Glomerular endothelial cell (primary cell): ENCODE measurements around the gene FOXP1. TPM values are rescaled to one million over a fixed set of nuclear protein-coding genes. Genes with fewer than 3 reads are reported as not detected.
A peak's percentile ranks its signal among the peaks of the same experiment; 100 is the strongest.
"Not testable (repeated sequence)": the region's sequence is repeated elsewhere in the genome, so short reads cannot be mapped to it uniquely, and the experiment has no call there.

Source experiments
- DNase-seq: peaks from one replicate; pipeline ENCODE4 v3.0.0-alpha.2; 2011; ENCODE audit warnings: low read depth, low spot score; ENCODE audit errors: extremely low read depth
- total RNA-seq: library from RNA; depleted of rRNA; stranded (reverse); fragments of >200 nt; gene quantifications from 2 replicates; pipeline ENCODE4 v1.2.3, GENCODE V29; 2015

FOXP1 gene
- total RNA-seq, 1 donor from 2014 or later, result 54.8 TPM

DNA sequence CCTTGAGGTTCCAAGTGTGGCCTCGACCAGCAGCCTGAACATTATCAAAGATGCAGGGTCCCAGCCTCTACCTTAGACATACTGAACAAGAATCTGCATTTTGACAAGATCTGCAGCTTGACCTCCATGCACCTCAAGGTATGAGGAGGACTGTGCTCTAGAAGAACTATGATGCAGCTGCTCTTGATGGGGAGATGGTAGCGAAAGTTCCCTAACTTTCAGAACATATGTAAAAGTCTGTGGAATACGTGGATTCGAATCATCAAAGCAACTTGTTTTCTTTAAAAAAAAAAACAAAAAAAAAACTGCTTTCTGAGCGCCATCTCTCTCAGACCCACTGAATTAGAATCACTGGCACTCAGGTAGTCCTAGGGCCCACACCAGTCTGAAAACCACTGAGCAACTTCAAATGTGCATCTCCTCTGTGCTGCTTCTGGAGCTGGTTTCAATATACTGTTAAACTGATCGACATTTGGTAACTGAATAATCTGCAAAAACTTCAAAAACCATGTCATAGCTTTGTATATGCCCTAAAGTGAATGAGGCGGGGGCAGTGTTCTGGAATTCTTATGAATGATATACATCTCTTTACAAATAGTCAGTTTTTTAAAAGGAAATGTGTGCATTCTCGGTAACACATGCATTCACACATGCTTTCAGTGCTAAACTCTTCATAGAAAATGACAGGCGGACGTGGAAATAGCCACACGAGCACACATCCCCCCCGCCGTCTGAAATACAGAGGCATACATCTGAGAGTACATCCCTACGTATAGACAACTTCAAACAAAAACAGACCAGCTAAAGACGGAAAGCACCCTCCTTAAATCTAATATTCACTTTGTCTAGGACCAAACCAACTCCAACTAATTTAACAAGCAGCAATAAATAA is 128.8 kb downstream of the FOXP1 start:
- no peak for DNase-seq

DNA sequence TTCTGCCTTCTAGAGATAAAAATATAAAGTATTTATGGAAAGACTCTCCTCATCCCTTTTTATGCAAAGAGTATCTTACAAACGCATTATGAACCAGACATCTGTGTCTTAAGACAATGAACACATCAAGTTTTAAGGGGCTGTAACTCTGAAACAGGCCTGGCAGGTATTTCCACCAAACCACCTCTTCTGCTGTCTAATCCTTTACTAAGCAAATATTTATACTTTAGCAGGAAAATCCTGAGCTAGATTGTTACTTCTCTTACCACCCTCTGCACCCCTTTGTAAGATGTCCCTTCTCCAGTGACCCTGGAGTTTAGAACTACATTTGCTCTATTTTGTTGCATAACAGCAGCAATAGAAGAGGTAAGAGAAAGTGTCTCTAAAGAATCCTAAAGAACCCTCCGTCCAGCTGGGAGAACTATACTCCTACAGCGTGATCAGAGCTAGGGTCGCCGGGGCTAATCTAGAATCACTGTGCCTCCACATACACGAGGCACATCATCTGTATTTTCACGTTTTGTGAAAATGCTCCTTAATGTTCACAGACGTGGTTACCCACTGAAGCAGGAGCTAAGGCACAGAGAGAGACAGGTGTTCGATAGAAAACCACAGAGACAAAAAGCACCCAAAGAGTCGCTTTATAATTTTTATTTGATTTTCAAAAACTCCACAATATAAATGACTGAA is 129.6 kb downstream of the FOXP1 start:
- no peak for DNase-seq

- no peak for DNase-seq
Measured at GRCh38 chr3:71453319-71453718, 130.2 kb downstream of the FOXP1 start.

DNA sequence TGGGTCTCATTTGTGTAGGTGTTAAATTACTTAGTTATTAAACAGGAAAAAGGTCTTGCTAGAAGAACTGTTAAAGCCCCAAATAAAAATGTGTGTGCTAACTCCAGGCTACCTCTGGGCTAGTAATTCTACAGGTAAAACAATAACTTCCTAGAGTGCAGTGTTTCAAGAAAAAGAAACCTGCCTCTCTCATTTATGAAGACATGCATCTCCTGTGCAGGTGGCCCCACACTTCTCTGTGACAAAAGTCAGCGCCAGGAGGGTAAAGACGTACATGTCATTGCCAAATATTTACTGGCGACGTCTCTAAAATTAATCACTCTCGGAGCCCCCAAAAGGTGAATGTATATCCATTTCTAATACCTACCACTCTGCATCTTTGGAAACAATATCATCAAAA is 131.7 kb downstream of the FOXP1 start:
- no peak for DNase-seq

- no peak for DNase-seq
Measured at GRCh38 chr3:71451060-71451459, 132.5 kb downstream of the FOXP1 start.

DNA sequence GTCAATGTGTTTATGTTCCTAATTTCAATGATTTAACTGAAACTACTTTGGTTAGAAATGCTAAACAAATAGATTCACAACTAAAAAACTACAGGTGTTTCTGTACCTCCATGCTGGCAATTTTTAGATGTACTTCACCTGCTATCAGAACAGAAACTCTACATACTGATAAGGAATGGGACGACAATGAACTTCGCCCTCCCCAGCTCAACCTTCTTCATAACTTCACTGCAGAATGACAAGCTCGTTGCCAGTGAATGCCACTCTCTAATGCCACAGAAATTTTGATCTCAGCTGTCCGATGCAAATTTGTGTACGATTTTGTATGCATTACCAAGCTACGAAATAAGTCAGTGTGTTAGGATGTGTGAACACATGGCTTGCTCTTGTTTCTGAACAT is 133.4 kb downstream of the FOXP1 start:
- no peak for DNase-seq

- no peak for DNase-seq
Measured at GRCh38 chr3:71447803-71448202, 135.7 kb downstream of the FOXP1 start.

- no peak for DNase-seq
Measured at GRCh38 chr3:71447197-71447596, 136.3 kb downstream of the FOXP1 start.

DNA sequence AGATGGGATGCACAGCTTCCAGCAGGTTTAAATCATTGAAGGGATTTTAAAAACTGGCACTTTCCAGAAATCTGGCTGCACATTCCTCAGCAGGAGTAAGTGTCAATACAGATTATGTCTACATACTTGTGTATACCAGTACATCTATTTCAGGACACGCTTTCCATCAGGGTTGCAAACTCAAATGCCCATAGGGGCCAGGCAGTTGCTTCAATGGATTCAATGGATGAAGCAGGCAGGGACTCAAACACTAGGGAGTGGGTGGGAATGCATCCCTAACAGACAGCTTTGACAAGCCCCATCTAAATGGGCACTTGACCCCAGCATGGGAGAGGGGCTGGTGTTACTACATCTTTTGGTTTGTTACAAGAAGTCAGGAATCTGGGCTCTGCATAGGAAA is 136.8 kb downstream of the FOXP1 start:
- no peak for DNase-seq

GRCh38 chr3:71446260-71446659 is 137.3 kb downstream of the FOXP1 start:
- no peak for DNase-seq

DNA sequence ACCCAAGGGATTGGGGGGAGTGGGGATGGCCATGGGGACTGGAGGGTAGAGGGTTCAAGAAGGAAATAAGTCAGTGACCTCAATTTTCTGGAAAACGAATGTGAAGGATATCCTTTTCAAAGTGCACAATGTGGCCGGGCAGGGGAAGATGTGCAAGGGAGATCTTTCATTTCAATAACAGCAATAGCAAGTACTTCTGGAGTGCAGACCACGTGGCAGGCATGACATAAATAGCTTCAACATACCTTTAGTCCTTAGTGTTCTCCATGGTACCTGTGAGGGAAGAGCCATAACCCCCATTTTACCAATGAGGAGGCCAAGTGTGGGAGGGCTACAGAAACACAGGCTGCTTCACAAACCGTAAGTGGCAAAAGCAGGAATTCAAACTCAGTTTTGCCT is 138.7 kb downstream of the FOXP1 start:
- no peak for DNase-seq

GRCh38 chr3:71444028-71444860 is 139.3 kb downstream of the FOXP1 start:
- DNase-seq, result peak; percentile 68

GRCh38 chr3:71443332-71443731 is 140.2 kb downstream of the FOXP1 start:
- DNase-seq, result no peak

DNA sequence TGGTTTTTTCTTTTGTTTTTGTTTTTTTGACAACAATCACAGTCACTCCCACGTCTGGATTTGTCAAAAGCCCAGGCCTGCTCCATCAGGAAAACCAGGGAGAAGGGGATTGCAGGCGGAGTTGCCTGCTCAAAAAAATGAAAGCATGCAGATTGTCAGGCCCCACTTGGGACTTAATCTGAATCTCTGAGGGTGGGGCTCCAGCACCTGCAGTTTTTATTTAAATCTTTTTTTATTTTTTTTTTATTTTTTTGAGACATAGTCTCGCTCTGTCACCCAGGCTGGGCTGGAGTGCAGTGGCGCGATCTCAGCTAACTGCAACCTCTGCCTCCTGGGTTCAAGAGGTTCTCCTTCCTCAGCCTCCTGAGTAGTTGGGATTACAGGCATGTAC is 140.9 kb downstream of the FOXP1 start:
- DNase-seq, result no peak

DNA sequence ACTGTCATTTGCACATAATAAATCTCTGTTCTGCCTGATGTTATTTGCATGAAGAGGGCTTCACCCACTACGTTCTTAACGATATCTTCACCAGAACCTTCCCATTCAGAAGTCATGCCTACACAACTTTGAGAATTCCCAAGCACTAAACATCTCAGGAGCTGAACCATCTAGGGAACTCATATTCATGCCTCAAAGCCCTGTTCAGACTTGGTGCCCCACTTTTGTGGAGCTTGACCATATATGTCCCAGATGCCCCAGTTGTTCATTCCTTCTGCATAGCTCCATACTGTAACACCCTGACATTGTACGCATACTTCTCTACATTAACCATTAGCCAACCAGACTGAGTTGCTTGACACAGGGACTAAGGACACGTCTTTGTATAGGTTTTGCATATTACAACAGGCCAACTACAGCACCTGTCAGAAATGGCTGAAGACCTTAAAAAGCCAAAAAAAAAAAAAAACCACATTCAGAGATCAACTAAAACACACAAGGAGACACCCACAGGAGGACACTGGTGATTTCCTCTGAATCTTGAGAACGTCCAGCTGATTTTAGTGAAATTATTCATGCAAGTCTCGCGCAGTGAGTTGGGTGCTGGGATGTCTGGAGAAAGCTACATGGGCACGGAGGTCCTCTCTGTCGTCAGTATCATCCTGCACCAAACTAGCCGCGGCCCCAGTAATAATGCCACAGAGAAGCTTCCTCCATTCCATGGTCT is 141.4 kb downstream of the FOXP1 start:
- no peak for DNase-seq

GRCh38 chr3:71441217-71441924 is 142.2 kb downstream of the FOXP1 start:
- no peak for DNase-seq

GRCh38 chr3:71438904-71439303 is 144.6 kb downstream of the FOXP1 start:
- no peak for DNase-seq

GRCh38 chr3:71438071-71438685 is 145.3 kb downstream of the FOXP1 start:
- no peak for DNase-seq

DNA sequence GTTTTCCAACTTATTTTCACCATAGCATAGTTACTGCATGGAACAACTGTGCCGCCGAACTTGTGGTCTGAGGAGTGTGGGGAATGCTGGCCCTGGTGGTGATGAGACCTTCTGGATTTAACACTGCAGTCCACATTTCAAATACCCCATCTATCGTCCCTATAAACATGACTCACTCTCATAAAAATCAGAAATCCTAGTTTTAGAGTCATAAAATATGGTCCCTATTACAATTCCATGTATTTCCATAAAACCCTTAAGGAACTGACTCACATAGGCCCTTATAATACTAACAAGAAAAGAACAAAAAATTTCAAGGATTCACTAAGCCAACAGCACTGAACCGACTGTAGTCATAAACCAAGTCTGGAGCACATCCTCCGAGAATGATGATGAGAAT is 147.2 kb downstream of the FOXP1 start:
- DNase-seq, result no peak

DNA sequence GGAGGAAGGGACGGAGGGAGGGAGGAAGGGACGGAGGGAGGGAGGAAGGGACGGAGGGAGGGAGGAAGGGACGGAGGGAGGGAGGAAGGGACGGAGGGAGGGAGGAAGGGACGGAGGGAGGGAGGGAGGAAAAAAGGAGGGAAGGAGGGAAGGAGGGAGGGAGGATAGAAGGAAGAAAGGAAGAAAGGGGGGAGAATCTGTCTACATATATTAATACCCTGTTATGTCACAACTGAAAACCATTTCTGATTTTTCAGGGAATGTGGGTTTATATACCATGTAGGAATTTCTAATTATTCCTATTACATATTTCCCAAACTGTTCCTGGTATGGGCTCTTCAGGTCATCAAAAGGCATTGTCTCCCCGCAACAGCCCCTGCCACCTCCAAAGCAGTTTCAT is 147.7 kb downstream of the FOXP1 start:
- DNase-seq, result not testable (repeated sequence)
